Activated CD8-positive, alpha-beta memory T cell treated with anti-CD3 and anti-CD28 coated beads for 1 hour (primary cell): Measurements from ENCODE around the gene INTS6.
A peak's percentile ranks its signal among the peaks of the same experiment; 100 is the strongest.

Experiments used
- DNase-seq, 2 donors: peaks; one replicate each; pipeline ENCODE4 v3.0.0-alpha.2; 2020; ENCODE audit warnings: low read depth in 1 of 2; ENCODE audit errors: extremely low read depth in 1 of 2

Gene INTS6

DNA sequence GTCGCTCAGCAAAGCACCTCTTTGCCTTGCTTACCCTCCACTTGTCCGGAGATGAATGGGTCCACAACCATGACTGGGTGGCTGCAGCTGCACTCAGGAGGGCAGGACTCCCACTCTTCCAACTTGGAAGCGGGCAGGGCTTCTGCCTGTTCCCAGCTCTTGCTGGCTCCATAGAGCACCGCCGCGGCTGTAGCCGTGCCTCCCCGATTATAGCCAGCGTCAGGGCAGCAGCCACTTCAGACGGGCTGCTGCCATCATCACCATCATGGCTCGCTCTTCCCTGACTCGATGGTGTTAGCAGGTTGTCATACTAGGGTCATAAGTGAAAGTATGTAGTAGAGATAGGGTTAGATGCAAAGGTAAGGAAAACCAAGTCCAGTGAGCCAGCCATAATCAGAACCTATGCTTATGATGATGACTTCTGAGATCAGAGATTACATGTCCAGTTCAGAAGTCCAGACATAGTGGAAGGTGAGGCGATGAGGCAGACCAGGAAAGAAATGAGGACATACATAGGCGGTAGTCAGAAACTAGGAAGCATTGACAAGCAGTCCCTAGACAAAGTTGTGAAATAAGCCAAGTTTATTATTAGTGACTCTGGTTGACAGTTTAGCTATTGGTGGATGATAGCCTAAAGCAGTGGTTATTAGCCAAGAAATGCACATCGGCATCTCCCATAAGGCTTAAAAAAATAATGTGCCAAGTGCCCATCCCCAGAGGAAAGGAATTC is 4.4 kb upstream of the INTS6 start:
- no peak for DNase-seq

DNA sequence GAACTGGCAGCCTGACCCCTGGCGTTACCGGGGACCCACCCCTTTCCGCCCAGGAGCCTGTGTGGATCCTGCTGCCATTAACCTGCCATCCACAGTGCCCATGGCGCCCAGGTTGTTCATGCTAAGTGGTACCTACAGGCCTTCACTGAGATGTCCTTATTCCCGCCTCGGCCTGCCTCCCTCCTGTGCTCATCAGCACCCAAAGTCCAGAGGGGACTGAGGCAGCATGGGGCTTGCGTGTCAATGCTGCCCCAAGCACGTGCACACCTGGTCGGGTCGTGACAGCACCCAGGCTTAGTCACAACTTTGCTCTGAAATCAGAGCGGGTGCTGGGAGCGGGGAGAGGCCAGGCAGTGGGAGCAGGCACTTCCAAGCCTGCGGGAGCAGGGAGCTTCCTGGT is 3.7 kb upstream of the INTS6 start:
- DNase-seq = no peak

DNA sequence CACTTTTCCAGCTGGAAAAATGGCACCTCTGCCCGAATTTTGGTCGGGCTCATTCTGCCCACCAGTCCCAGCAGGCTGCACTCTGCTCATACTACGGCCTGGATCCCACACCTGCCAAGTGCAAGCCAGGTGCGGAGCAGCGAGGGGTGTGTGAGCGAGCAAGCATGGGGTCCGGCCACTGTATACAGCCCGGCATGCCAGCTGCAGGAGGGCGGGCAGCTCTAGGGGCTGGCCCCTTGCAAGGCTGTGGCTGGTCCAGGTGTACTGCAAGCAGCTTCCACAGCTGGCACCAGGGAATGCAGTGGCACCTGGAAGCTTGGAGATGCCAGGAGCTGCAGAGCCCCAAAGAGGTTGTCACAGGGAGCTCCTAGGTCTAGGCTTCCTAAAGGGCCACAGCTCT is 2.7 kb upstream of the INTS6 start:
- no peak for DNase-seq

DNA sequence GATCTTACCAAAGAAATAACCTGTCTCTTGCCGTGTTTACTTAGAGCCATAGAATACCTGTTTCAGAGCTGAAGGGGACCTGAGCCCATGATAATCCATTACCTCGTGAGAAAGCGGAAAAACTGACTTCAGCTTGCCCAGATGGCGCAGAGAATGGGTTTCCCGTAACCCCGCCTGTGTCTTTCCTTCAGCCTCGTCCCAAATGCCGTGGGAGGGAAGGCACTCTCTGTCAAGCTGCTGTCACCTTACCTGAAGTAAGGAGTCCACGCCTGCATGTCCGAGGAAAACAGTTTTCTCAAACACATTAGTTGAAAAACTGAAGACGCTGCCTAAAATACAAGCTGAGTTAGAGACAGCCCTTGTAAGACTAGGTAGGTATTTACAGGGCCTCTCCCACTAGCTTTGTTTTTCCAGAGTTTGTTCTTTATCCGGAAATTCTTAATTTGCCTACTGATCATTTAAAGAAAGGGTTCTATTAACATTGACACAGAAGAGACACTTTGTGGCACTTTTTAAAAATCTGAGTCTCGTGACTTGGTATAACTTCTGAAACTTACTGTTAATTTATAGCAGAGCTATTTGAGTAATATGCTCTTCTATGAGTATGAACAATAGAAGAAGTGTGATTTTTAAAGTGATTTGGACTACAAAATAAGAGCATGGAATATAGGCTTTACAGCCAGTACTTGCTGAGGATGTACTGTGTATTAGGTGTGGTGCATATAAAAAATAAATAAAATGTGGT is 1.3 kb upstream of the INTS6 start:
- peak in 1 of 2 donors; percentile 25 for DNase-seq

DNA sequence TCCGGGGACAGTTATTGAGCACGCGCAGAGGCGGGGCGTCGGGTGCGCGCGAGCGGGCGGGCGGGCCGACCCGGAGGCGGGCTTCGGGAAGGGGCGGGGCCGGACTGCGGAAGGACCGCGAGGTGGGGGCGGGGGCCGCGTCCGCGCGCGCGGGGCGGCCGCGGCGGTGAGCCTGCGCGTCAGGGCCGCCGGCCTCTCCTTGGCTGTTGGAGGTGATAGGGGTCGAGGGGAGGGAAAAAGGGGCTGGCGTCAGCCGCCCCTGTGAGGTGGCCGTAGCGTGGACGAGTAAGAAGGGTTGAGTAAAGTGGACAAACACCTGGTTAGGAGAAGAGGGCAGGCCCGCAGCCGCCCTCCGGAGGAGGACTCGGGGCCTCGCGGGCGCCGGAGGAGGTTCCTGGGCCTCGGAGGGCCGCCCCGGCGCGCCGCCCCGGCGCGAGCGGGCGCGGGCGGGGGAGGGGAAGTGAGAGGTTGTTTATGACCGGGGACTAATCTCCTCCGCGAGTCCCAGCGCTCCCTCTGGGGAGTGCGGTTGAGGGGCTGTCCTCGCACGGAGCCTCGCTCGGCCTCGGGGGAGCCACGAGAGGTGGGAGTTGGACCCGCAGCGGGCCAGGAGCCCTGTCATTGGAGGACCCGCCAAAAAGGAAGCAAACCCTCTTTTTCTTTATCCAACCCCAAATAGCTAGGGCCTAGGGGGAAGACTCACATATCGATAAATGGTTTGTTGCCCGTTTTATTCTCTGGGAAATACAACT is 547 bp upstream of the INTS6 start:
- peak; percentile 54 to 65 for DNase-seq

DNA sequence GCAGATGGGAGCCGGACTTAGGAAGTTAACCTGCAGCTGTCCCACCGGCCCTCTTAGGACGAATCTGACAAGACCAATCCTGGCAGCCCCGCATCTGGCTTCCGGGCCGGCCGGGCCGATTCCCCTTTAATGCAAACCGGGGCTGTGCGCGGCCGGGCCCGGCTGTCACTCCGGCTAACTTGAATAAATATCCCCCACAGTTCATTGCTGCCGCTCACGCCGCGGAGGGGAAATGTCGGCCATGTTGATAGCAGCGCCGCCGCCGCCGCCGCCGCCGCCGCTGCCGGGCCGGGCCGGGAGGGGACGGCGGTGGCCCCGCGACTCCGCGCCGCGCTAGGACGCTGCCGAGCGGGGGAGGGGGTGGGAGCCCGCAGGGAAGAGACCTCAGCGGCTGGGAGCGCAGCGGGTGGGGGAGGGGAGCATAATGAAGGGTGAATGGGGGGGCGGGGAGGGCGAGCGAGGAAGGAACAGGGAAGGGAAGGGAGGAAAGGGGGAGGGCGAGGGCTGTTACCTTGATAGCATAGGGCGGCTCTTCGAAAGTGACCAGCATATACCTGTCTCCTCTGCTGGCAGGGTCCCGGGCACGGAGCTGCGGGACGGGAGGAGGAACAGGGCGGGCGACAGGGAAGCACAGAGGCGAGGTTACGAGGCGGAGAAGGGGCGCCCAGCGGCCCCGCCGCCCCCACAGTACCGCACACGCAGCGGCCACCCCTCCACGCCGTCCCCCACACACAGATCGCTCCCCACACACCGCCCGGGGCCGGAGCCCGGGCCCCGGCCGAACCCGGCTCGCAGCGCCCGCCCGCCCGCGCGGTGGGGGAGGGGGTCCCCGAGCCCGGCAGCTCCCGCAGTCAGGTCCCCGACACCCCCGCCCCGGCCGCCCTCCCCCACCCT is 1.1 kb downstream of the INTS6 start:
- DNase-seq = peak; percentile 30 to 55

DNA sequence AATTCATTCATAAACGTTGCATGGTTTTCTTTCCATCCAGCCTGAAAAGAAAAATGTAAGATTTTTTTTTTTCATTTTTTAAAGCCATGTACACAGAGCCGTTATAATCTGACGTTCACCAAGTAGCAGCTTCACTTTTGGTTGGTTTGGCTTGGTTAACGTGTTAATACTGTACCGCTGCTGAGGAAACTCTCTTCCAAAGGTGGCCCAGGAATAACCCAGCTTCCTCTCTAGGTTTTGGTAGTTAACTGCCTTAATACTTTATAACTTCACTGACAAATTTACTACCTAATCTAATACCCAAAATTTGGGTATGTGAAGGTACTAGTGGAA is 1.7 kb downstream of the INTS6 start:
- no peak for DNase-seq

DNA sequence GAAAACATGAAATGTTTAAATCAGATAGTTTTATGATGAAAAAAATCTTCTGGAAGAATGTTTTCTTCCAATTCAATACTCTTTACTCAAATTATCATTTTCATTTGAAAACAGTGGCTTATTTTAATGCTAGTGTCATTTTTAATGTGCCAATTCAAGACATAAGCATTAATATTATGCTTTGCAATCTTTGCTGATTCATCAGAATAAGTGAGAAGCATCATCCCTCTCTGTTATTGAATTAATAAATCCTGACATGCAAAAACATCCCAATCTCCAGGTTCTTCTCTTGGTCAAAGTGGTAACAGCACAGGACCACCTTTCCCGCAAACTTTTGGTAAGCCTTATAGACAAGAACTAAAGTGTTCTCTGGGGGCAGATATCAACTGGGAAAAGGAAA is 3.8 kb downstream of the INTS6 start:
- no peak for DNase-seq

DNA sequence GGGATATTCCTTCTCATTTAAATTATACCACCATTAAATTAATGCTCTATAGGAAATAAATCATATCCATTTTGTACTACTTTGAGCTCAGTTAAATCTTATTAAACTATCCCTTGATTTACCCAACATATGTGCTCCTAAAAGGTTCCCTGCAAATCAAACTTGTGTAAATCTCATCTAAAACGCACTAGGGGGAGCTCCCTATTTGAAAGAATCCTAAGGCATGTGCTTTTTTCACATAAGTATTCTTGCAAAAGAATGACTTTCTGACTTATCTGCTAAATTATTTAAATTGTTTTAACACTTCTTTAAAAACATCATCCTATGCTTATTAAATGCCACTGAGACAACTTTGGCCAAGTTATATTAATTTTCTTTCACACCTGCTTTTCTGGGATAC is 7.9 kb downstream of the INTS6 start:
- no peak for DNase-seq

DNA sequence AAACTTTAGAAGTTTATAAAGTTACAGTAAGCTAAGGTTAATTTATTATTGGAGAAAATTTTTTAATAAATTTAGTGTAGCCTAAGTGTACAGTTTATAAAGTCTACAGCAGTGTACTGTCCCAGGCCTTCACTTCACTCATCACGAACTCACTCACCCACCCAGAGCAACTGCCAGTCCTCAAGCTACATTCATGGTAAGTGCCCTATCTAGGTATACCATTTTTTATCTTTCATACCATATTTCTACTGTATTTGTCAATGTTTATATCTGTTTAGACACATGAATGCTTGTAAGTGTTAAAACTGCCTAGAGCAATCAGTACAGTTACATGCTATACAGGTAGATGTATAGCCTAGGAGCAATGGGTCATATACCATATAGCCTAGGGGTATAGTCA is 12.5 kb downstream of the INTS6 start:
- DNase-seq = no peak

DNA sequence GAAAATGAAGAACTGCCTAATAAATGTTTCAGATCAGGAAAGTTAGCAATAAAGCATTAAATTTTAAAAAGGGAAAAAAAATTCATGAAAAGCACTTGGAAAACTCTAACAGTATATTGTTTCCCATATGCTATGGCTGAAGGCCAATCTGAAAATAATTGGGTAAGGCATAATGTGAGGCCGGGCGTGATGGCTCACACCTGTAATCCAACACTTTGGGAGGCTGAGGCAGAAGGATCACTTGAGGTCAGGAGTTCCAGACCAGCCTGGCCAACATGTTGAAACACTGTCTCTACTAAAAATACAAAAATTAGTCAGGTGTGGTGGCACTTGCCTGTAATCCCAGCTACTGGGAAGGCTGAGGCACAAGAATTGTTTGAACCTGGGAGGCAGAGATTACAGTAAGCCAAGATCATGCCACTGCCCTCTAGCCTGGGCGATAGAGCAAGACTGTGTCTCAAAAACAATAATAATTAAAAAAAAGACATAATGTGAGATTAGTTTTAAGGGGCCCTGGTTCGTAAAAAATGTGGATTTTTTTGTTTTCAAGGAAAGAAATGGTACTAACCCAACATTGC is 15.2 kb downstream of the INTS6 start:
- no peak for DNase-seq

DNA sequence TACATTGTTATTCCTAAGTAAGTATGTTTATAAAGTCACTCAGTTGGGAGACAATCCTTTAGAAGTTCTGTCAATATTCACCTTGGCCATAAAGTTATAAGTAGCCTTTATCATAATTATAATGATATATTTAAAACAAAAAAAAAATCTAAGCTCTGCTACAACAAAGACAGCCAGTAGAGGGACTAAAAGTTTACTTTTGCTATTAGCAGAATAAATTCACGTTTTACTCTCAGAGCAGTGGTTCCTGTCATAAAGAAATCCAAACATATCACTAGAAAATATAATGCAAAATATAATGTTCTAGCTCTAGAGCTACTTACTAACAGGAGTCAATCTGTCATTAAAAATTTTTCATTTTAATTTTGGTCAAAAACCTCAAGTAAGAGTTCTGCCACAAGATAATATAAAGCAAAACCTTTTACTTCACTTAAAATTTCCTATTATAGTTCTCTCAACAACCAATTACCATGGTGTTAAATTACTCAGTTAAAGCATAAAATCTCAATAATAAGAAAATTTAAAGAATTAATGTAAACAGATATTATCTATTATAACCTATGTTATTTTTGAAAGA is 17.7 kb downstream of the INTS6 start:
- DNase-seq = no peak

DNA sequence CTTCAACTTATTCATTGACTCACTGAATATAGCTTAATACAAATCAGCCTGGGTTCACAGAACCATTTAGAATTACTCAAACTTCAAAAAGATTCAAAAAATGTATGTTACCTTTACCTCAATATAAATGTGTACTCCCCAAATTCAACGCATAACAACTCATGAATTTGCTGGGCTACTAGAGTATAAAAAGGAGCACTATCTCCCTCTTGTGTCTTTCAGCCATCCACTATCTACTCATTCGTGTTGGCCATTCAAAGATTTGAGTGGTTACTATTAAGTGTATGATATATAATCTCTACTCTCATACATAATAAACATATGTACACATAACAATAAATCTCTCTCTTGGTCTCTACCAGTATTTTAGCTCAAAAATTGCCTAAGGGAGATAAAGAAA is 20.3 kb downstream of the INTS6 start:
- DNase-seq = no peak

DNA sequence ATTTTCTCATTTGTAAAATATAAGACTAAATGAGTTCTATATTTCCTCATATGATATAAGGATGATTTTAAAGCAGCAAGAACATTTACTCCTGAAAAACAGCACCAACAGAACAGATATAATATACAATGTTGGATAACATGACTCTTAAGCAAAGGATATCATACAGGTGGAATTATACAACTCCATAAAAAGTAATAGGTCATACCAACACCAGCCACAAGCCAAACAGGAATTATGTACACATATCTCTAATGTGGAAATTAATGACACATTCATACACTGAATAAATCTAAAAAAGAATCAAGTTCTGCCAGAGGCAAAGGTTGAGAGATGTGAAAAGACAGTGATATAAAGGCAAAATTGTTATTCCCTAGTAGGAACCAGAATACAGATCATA is 25.9 kb downstream of the INTS6 start:
- no peak for DNase-seq

DNA sequence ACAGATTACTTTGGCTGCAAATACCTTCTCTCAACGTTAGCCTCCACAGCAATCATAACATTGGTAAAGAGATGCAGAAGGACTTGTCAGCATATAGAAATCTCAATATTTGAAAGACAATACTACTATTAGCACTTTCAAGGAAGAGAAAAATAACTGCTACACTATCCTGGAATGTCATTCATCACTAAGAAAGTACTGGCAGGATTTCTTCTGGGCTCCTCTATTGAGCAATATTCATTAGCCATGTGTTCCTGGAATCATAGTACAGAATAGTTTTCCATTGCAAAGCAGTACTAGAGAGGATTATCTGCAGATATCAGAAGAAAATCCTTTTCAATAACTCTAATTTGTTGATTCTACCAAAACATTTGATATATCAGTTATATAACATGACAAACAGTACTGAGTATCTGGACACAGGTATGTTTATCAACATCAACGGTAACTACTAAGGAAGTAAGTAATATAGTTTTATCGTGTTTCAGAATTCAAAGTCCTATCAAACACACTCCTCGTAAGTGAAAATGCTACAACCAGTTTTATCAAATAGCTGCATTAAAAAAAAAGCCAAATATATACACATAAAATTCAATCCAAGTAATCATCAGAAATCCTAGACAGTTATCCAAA is 27.3 kb downstream of the INTS6 start:
- no peak for DNase-seq

DNA sequence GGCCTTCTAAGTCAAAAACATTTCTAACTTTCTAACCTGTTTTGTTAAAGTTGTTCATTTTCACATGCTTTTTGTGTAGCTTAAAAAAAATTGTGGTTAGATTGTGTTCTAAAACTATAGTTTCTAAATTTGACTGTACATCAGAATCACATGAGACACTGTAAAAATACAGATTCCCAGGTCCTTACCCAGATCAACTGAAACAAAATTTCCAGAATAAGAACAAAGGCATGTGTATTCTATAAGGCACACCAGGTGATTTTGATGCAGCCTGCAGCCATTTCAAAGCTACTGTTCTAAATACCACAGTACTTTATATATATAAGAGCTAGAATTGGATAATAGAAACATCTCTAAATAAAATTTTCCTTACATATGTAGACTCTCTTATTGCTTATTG is 29.1 kb downstream of the INTS6 start:
- no peak for DNase-seq

DNA sequence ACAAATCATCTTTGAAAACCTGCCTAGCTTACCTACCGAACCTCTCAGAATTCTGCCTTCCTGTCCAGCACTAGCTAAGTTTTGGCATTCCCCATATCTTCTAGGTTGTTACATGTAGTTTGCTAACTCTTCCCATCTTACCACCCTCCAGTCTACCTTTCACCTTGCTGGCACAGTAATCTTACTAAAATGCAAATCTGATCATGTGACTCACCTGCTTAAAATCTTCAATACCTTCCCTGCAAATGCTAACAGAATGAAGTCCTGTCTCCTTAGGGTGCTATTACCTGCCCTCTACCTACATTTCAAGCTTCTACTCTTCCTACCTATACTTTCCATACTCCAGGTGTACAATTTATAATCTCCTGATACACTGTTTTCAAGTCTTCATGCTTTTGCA is 30.4 kb downstream of the INTS6 start:
- no peak for DNase-seq

DNA sequence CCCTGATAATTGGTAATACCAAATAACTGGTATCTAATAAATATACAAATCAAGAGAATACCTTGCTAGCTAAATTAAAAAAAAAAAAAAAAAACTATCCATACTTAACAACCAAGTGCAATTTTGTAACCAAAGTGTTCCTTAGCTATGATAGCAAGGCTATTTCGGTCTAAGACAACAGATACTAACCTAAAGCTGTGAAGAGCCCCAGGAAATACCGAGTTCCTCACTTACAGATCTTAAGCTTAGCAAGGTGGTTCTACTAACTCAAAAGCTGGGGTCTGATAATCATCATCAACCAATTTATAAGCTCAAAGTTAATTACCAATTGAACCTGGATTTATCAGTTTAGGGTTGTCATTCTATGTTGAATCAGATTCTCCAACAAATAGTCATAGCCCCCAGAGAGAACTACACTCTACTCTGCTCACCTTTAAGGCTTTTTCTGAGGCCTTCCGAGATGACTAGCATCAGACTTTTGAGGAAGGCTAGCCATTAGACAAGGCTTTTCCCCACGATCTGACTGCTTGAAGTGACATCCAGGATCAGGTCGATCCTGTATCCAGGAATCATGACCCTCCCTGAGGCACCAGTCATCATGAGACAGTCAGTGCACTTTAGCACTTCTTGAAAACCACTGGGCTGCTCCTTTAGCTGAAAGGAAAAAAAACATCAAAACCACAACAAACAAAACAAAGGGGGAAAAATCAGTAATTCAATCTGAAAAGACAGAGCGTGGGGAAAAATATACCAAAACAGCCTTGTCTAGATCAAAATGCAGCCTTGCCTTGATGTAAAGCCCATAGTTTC is 31.9 kb downstream of the INTS6 start:
- DNase-seq = no peak

DNA sequence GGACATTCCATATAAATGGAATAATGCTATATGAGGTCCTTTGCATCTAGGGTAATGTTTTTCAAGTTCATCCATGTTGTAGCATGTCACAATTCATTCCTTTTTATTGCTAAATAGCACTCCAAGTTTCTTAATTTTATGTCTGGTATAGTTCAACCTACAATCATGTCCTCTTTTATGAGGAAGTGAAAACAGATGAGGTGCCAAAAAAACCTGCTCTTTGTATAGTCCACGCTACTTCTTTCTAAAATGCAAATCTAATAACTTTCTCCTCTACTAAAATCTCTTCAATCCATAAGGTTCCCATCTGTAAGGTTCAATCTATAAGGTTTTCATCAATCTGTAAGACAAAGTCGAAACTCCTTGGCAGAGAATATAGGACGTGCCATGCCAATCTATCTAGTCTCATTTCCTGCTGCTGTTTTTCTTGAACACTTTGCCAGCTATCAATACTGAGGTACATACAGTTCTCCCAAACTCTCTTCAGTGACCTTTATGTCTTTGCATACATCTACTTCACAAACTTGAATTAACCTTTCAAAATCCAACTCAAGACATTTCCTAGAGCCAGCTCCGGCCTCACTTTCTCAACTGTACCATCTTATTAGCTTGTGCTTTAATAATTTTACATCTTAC is 33.7 kb downstream of the INTS6 start:
- DNase-seq = no peak
